CD4-positive, alpha-beta T cell treated with Interleukin-6 at 100 ng/mL for 8 hours (primary cell): ENCODE data around the gene CTIF.

ENCODE experiments used
- DNase-seq: peaks from one replicate; pipeline ENCODE4 v3.0.0-alpha.2; 2020; ENCODE audit warnings: mixed read lengths, low spot score

Gene CTIF

DNA sequence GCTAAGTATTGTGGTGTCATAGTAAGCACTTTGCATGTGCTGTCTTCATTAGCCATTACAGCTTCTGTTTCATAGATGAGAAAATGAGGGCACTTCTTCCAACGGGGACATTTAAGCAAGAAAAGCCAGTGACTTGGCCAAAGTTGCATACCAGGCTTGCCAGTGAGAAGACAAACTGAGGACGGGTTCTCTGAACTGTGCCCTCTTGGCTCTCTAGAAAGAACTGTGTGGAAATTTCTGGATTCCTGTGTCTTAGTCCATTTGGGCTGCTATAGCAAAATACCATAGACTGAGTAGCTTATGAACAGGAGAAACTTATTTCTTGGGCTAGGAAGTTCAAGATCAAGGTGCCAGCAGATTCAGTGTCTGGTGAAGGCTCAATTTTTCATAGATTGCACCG is 13.3 kb downstream of the CTIF start:
- no peak for DNase-seq

DNA sequence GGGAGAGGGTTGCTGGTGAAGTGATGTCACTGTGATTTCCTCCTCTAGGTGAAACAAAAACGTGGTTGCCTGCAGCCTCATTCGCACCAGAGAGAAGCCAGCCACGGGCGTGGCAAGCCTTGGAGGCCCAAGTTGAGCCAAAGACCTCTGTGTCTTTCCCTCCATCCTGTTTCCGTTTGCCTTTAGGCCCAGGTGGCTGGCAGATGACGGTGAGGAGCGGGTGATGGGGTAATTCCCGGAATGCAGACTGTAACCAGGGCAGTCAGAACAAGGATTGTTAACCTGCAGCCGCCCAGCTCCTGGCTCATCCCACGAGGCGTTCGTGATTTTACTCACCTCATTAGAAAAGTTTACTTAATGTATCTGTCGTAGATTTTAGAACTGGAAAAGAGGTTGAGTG is 14.4 kb downstream of the CTIF start:
- DNase-seq: no peak

DNA sequence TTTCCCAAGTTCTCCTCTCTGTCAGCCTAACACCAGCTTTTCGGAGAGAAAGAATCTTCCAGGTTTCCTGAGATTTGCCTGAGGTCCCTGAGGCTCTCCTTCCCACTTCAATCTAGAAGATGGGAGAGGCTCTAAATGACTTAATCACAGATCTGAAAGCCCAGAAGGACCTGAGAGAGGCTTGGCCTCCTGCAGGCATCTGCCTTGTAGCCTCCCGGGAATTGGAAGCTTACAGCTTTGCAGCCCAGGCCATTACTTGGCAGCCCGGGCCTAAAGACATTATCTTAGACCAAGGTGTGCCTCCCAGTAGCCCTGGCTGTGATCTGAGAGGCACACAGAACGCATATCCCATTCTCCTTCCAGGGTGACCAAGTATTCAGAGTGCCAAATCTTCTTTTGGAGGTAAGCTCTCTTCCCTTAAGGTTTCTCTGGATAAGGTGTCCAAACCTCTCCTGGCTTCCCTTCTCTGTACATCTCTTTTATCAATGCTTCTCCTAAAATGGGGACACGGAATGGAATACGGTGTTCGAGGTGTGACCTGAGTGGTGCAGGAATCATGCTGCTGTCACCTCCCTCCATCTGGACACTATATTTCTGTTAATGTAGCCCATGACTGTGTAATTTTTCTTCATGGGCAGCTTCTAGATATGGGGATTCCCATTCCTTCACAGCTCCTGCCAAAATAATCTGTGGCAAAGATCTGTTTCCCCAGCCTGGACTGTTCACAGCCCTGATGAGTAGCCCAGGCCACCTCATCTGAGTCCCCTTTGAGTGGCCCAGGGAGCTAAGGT is 16.0 kb downstream of the CTIF start:
- DNase-seq: no peak

DNA sequence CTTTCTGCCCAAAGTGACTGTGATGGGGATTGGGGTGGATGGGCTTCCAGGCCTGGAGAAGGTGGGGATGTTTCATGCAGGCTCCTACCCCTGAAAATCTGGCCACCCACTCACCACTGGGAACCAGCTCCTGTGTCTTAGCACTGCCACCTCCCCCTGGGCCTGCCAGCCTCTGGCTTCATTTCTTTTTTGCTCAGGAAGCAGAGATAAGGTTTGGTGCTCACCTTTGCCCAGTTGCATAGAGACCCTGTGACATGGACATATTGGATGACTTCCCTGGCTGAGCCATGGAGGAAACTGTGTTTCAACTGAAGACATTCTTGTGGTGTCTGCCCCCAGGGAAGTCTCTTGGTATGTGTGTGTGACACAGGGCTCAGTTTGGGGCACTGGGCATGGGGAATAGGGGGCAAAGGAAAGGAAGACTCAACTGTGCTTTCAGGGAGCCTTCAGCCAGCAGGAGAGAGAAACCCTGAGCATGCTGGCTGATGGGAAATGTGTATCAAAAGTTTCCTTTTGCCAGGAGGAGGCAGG is 16.7 kb downstream of the CTIF start:
- no peak for DNase-seq

DNA sequence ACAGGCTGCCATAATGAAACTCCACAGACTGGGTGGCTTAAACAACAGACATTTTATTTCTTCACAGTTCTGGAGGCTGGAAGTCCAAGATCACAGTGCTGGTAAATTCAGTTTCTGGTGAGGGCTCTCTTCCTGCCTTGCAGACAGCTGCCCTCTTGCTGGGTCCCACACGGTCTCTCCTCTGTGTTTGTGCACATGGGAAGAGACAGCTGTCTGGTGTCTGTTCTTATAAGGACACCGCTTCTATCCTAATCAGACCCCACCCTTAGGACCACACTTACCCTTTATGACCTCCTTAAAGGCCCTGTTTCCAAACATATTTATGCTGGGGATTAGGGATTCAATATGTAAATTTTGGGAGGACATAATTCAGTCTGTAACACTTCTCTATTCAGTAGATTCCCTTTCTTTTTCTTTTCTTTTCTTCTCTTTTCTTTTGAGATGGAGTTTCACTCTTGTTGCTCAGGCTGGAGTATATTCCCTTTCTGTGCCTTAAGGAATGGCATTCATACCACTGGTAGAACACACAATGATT is 18.9 kb downstream of the CTIF start:
- no peak for DNase-seq

DNA sequence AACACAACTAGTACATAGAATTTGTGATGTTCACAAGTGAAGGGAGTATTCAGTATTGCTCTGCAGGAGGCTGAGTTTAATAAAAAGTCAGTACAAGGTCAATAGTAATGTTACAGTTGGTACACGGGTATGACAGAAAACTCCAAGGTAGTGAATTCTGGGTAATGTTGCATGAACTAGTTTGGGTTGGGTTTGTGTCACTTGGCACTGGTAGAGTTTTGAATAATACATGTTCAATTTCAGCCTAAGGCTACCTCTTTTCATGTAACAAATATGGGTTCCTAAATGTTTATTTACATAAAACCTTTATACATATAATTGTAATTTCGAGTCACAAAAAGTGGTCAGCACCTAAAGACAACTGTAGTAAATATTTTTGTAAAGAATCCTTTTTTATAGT is 19.4 kb downstream of the CTIF start:
- DNase-seq: no peak

DNA sequence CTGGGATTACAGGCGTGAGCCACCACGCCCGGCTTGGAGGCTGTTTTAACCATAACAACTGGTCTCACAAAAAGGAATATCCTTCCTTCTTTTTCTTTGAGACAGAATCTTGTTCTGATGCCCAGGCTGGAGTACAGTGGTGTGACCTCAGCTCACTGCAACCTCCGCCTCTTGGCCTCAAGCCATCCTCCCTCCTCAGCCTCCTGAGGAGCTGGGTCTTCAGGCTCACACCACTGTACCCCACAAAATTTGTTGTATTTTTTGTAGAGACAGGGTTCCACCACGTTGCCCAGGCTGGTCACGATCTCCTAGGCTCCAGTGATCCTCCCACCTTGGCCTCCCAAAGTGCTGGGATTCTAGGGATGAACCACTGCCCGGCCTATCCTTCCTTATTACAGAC is 21.7 kb downstream of the CTIF start:
- no peak for DNase-seq

DNA sequence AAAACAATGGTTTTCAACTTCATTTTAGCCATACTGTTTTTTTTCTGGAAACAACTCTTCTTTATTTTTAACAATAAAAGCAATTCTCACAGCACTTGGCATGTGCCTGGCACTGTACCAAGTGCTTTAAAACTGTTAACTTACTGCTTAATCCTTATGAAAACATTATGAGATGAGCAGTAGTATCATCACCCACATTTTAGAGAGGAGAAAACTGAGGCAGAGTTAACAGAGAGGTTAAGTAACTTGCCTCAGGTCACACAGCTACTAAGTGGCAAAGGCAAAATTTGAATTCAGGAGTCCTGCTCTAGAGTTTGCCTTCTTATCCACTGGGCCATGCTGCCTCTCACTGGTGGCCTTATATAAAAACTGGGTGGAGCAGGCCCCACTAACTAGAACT is 23.2 kb downstream of the CTIF start:
- DNase-seq: no peak

DNA sequence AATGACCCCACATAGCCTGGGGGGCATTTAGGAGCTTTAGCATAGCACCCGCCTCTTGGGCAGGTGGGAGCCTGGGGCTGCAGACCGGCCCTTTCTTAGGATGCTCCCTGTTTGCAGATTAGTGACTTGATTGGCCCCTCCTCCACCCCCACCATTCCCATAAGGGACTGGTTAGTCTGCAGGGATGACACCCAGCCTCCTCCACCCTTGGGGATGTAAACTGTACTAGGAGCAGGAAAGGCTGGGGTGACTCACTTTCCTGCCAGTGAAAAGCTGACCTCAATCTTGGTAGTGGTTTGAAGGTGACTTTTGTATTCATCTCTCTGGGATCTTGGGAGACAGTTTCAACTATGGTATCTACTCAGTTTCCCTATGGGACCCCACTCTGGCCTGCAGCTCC is 24.2 kb downstream of the CTIF start:
- DNase-seq: no peak

DNA sequence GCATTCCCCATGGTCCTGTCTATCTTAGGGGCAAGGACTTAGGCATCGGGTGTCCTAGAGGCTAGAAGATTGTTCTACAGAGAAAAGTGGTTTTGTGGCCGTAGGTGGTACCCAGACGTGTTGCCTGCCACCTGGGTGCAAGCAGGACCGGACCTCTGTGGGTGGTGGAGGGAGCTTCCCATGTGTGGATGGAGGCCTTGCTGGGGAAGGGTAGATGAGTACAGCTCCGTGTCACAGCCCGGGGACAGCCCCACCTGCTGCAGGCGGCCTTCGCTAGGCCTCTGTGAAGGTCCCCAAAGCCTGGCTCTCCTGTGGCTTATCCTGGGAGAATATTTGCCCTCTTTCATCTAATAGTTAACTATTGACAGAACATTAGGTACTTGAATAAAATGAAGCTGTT is 25.3 kb downstream of the CTIF start:
- DNase-seq: no peak

DNA sequence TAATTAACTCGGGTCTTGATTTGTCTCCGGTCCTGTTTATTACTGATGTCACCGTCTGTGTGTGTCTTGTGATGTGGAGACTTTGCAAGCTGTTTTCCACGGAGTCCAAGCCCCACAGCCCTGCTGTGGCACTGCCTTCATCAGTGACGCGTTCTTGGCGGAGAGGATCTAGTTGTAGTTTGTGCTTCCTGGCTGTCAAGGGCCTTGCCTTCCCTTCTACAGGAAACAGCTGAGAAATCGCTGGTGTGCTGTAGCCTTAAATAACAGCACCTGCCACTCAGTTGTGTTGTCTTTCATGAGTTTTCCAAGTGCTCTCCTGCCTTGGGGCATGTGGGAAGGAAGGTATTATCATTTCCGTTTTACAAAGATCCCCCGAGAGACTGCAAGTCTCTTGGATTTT is 26.3 kb downstream of the CTIF start:
- DNase-seq: no peak

DNA sequence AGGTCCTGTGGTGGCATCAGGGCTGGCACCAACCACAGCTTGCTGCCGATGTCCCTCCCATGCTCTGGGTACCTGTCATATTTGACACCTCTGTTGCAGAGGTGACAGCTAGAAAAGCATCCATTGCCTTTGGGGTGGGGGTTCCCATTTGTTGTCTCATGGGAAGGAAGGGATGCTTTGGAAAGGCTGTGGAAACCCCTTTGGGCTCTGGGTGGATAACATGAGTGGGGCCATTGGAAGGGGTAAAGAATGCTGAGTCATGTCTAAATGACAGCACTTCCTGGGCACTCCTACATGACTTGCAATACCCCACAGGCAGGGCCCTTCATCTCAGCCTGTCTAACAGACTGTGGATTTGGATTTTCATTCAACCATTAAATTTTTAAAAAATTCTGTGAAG is 27.8 kb downstream of the CTIF start:
- no peak for DNase-seq

DNA sequence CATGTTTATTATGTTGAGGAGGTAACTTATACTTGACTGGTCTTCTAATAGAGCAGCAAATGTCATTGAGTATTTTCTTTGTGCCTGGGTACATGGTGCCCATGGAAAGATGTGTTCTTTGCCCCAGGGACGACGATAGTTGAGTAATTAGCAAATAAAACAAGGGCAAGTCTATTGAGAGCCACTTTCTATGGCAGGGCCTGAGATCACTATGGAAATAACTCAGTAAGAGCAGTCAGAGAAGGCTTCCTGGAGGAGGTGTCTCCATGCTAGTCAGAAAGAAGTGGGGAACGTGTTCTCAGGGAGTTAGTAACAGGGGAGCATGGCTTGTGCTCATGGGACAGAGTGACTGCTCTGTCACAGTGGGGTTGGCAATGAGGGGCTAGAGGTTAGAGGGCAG is 28.6 kb downstream of the CTIF start:
- no peak for DNase-seq

DNA sequence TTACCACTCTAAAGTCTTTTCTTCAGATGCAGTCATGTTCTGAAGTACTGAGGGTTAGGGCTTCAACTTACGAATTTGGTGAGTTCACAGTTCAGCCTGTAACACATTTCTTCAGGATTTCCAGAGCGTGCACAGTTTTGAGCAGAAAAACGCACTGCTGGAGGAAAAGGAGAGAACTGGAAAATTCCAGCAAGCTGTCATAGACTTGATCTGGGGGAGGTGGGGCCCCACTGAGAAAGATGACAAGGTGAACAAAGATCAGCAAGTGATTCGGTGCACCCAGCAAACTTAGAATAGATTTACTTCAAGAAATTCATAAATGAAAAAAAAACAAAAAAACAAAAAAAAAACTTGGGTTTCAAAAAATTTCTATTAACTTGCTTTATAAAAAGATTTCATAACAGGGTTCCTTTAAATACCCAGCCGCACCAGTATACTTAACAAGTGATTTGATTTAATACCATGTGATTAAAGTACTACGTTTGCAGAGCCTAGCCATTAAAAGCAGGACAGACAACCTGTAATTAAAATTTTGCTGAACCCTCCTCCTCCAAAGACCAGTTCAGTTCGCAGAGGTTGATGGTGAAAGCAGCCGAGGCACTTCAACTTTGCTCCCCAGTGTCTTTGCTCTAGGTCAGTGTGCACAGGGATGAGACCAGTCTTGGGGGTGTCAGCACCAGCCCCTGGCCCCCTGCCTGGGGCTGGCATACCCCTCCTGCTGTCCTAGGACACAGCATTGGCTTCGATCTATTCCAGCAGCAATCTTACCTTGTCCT is 30.5 kb downstream of the CTIF start:
- DNase-seq: no peak

DNA sequence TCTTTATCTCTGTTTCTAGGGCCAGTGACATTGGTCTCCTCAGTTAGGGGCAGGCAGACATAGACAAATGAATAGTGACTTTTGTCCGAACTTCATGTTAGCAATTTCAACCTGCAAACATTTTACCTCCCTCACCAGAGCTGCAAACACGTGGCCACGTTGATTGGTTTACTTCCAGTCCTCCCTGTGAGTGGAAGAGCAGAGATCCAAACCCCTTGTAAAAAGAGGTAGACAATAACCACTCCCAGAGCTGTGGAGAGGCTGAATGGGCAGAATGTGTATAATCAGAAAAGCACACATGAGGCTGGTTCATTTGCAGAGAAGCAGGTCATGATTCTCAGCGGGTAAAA is 31.1 kb downstream of the CTIF start:
- no peak for DNase-seq

DNA sequence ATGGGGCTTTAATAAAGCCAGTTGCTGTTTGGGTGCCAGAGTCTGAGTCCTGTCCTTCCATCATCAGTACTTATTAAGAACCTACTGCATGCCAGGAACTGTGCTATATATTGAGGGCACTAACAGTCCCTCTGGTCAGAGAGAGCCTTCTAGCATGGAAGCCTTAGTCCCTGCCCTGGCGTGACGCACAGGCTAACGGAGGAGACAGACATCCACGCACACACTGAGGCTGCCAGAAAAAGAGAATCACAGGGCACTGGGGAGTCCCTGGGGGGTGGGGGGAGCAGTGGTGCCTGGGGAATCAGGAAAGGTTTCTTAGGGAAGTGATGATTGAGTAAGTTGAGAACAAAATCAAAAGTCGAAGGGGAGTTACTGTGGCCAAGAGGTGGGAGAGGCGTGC is 31.5 kb downstream of the CTIF start:
- no peak for DNase-seq

DNA sequence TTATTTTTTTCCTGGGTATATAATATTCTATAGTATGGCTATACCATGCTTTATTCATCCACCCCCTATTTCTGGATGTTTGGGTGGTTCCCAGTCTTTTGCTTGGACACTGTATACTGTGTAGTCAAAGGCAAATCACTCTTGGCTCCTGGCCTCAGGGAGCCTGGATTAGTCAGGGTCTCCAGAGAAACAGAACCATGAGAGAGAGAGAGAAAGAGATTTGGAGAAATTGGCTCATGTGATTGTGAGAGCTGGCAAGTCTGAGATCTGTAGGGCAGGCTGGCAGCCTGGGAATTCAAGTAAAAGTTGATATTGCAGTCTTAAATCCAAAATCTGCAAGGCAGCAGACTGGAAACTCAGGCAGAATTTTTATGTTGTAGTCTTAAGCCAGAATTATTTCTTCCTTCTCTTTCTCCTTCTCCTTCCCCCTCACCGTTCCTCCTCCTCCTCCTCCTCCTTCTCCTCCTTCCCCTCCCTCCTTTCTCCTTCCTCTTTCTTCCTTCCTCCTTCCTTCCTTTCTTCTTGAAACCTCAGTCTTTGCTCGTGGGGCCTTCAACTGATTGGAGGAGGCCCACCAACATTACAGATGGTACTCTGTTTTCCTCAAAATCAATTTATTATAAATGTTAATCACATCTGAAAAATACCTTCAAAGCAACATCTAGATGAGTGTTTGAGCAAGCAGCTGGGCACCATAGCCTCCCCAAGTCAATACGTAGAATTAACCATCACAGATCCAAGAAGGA is 33.0 kb downstream of the CTIF start:
- DNase-seq: no peak

DNA sequence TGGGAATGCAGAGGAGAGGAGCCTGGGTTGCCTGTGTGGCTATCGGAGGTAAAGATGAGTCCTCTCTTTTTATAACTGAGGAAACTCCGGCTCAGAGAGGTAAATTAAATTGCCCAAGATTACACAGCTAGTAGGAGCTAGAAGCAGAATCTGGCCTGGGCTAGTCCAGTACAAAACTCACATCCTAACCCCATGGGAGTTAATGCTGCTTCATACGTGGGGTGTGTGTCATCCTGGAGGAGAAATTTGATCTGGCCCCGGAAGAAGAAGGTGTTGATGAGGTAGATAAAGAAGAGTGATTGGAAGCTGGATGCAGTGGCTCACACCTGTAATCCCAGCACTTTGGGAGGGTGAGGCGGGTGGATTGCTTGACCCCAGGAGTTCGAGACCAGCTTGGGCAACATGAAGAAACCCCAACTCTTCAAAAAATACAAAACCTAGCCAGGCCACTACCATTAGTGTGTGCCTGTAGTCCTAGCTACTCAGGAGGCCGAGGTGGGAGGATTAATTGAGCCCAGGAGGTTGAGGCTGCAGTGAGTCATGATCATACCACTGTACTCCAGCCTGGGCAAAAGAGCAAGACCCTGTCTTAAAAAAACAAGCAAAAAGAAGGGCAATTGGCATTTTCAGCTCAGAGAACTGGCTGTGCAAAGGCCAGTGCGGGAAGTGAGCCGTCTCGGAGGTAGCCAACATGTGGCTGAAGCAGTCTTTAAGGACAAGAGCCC is 33.7 kb downstream of the CTIF start:
- no peak for DNase-seq

DNA sequence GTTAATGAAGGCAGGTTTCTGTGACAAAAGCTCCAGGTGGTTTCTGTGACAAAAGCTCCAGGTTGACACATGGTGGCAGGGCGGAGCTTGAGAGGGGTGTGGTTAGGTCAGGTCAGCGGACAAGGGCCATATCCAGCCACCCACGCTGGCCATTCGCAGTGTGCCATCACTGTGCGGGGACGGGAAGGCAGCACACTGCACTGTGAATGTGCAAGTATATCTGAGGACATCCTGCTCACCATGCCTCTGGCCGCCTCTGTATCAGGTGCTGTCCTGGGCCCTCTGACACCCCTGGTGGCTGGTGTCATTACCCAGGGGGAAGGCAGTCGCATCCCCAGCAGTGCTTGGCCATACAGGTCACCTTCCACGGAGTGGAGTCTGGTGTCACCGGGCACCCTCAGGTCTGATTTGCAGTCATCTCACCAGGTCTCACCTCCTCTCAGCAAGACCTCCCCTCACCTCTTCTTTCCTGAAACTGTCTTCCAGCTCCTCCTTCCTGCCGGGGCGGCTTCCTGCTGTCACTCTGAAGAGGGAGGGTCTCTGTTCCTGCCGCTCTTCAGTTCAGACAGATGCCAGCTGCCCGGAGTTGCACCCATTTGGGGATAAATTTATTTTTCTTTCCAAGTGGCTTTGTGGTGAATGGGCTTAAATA is 34.9 kb downstream of the CTIF start:
- no peak for DNase-seq

DNA sequence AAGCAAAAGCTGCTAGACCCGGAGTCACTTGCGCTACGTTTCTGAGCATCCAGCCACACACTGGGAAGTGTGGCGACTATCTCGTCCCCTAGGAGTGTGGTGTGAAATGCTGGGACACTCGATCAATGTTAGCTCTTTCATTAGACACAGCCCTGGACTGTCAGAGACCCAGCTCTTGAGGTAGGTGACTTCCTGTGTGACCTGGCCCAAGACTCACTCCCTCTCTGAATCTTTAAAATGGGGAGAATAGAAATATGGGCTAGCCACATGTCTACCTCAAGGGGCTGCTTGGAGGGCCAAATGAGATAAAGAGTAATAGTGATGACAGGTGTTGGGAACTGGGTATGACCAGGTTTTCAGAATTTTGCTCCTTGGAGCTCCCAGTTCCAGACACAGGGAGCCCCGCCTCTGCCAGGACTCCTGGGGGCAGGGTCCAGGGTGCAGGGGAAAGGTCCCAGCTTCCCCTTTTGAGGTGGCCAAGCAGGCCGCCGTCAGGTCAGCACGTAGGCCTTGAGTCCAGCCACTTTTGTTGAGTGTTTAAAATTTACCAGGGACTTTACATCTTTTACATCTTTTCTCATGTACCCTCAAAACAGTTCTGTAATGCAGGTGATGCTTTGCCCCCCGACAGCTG is 36.0 kb downstream of the CTIF start:
- DNase-seq: no peak

DNA sequence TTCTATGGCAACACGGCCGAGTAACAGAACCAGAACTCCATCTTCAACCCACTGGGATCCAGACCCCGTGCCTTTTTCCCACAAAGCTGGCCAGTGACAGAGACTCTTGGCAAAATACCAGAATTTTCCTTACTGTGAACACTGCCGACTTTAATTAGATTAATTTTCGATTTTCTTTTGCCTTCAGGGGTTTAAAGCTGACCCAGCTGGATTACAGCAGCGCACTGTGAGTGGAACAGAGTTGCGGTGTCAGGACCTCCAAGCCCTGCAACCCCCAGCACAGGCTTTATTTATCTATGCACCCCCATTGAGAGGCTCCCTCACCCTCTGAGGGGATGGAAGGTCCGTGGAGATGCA is 36.4 kb downstream of the CTIF start:
- DNase-seq: no peak
